HepG2 (cell line): Measurements from ENCODE around the gene PTCRA.

ENCODE experiments used
- ATF2 ChIP-seq: sonication (generic); formaldehyde crosslinking; IDR thresholded peaks from 2 replicates; pipeline ENCODE4 v1.4.0; 2020; ENCODE audit warnings: missing genetic modification reagents
- EZH2 ChIP-seq: conservative IDR thresholded peaks from 2 replicates; pipeline ENCODE4 v1.6.1; 2012; ENCODE audit warnings: mild to moderate bottlenecking, low read depth, low read length, moderate library complexity
- FOSL1 ChIP-seq: sonication (generic); formaldehyde crosslinking; IDR thresholded peaks from 2 replicates; pipeline ENCODE4 v1.9.0; 2021; ENCODE audit warnings: missing genetic modification reagents, borderline replicate concordance
- HNRNPLL ChIP-seq: fragments of 200-400 bp; formaldehyde crosslinking; IDR thresholded peaks from 2 replicates; pipeline ENCODE4 v1.6.1; 2017; ENCODE audit warnings: mild to moderate bottlenecking, low read depth, low read length; ENCODE audit not compliant: poor library complexity, severe bottlenecking
- MAZ ChIP-seq, 2 experiments: sonication (generic) in 1 of 2; formaldehyde crosslinking in 1 of 2; IDR thresholded peaks; 2 replicates each; pipeline versions ENCODE4 v1.5.0 to v1.6.1; 2012 to 2020; ENCODE audit warnings: low read depth in 2 of 2, mild to moderate bottlenecking in 2 of 2, borderline replicate concordance in 1 of 2, improper control_type of control experiment in 1 of 2, low read length in 1 of 2, missing genetic modification reagents in 1 of 2, moderate library complexity in 1 of 2
- NR2C2 ChIP-seq: sonication (generic); formaldehyde crosslinking; IDR thresholded peaks from 2 replicates; pipeline ENCODE4 v1.4.0; 2020; ENCODE audit warnings: missing genetic modification reagents, mild to moderate bottlenecking, moderate library complexity, borderline replicate concordance
- SIN3A ChIP-seq: IDR thresholded peaks from 2 replicates; pipeline ENCODE4 v1.6.1; 2011; ENCODE audit warnings: low read depth, mild to moderate bottlenecking, control low read depth, low read length, borderline replicate concordance
- TRIM22 ChIP-seq: fragments of 450-650 bp; IDR thresholded peaks from 2 replicates; pipeline ENCODE4 v1.6.1; 2017
- USF2 ChIP-seq, 2 experiments: sonication (generic) in 1 of 2; formaldehyde crosslinking in 1 of 2; IDR thresholded peaks; 2 replicates each; pipeline versions ENCODE4 v1.5.1 to v1.6.1; 2011 to 2020; ENCODE audit warnings: borderline replicate concordance in 1 of 2, low read depth in 1 of 2, low read length in 1 of 2, mild to moderate bottlenecking in 1 of 2, missing genetic modification reagents in 1 of 2, moderate library complexity in 1 of 2
- ZNF343 ChIP-seq: sonication (generic); formaldehyde crosslinking; IDR thresholded peaks from 2 replicates; pipeline ENCODE4 v1.4.0; 2020; ENCODE audit warnings: mild to moderate bottlenecking, missing genetic modification reagents
- TF ChIP-seq, protein P1 (sequence below): sonication (generic); formaldehyde crosslinking; IDR thresholded peaks from 2 replicates; pipeline ENCODE4 v1.5.0; 2020; ENCODE audit warnings: mild to moderate bottlenecking, missing genetic modification reagents, moderate library complexity

DNA sequence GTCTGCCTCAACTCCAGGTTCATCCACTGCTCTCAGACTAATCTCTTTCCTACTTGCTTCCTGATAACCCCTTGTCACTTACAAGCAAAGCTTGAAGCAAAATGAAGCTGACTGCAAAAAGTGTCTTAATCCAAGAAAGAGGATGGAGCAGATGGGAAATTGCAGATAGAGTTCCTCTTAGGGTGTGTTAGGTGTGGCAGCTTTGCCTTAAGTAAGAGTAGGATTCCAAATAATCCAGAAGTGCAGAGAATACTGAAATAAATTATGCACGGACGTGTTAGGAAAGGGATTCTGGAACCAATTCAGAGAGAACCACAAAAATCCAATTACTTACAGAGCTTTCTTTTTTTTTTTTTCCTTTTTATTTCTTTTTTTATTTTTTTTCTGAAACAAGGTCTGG is 42.5 kb upstream of the PTCRA start:
- no peak for TF ChIP-seq MAZ (IDR thresholded peaks at IDR 0.05; ENCODE audit: borderline replicate concordance, low read depth, low read length)
- TF ChIP-seq MAZ (CRISPR knock-in tag; IDR thresholded peaks at IDR 0.05; ENCODE audit: low read depth): no peak
- no peak for TF ChIP-seq SIN3A
- TF ChIP-seq ZNF343: no peak
- TF ChIP-seq USF2 (IDR thresholded peaks at IDR 0.05; ENCODE audit: low read depth, low read length): no peak
- no peak for TF ChIP-seq USF2 (CRISPR knock-in tag; IDR thresholded peaks at IDR 0.05; ENCODE audit: borderline replicate concordance)
- TF ChIP-seq EZH2: no peak
- no peak for TF ChIP-seq TRIM22
- no peak for TF ChIP-seq NR2C2
- TF ChIP-seq, protein P1, sequence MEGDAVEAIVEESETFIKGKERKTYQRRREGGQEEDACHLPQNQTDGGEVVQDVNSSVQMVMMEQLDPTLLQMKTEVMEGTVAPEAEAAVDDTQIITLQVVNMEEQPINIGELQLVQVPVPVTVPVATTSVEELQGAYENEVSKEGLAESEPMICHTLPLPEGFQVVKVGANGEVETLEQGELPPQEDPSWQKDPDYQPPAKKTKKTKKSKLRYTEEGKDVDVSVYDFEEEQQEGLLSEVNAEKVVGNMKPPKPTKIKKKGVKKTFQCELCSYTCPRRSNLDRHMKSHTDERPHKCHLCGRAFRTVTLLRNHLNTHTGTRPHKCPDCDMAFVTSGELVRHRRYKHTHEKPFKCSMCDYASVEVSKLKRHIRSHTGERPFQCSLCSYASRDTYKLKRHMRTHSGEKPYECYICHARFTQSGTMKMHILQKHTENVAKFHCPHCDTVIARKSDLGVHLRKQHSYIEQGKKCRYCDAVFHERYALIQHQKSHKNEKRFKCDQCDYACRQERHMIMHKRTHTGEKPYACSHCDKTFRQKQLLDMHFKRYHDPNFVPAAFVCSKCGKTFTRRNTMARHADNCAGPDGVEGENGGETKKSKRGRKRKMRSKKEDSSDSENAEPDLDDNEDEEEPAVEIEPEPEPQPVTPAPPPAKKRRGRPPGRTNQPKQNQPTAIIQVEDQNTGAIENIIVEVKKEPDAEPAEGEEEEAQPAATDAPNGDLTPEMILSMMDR (CRISPR knock-in tag): no peak
- no peak for TF ChIP-seq ATF2 (CRISPR knock-in tag)
- no peak for TF ChIP-seq FOSL1 (CRISPR knock-in tag)
- TF ChIP-seq HNRNPLL: no peak
